GM23248 (cell line): ENCODE measurements around the gene CSF1R. TPM values are rescaled to one million over a fixed set of nuclear protein-coding genes. Genes with fewer than 3 reads are reported as not detected.

Experiments used
- DNase-seq: peaks from one replicate; pipeline ENCODE4 v3.0.0-alpha.2; 2015
- H2AFZ ChIP-seq: fragments of 200-600 bp; sonication (generic); 2 replicates; pipeline ENCODE4 v1.6.1; 2016; ENCODE audit warnings: antibody characterized with exemption
- H3F3A ChIP-seq: fragments of 200-600 bp; sonication (generic); 2 replicates; pipeline ENCODE4 v1.6.1; 2016; ENCODE audit warnings: mild to moderate bottlenecking, antibody characterized with exemption, mixed run types; ENCODE audit not compliant: insufficient read depth
- H3K27ac ChIP-seq: fragments of 200-600 bp; sonication (generic); 2 replicates; pipeline ENCODE4 v1.5.1; 2016; ENCODE audit warnings: mild to moderate bottlenecking
- H3K27me3 ChIP-seq: fragments of 200-600 bp; sonication (generic); replicated peaks from 2 replicates; pipeline ENCODE4 v1.6.1; 2016; ENCODE audit warnings: mild to moderate bottlenecking; ENCODE audit not compliant: insufficient read depth
- H3K36me3 ChIP-seq: fragments of 200-600 bp; sonication (generic); 2 replicates; pipeline ENCODE4 v1.6.1; 2016; ENCODE audit warnings: low read depth, mild to moderate bottlenecking
- H3K4me1 ChIP-seq: fragments of 200-600 bp; sonication (generic); 2 replicates; pipeline ENCODE4 v1.6.1; 2016; ENCODE audit warnings: mild to moderate bottlenecking; ENCODE audit not compliant: insufficient read depth
- H3K4me2 ChIP-seq: fragments of 200-600 bp; sonication (generic); one replicate; pipeline ENCODE4 v1.6.1; 2016; ENCODE audit warnings: mild to moderate bottlenecking; ENCODE audit not compliant: unreplicated experiment
- H3K4me3 ChIP-seq: fragments of 200-600 bp; sonication (generic); 2 replicates; pipeline ENCODE4 v1.5.1; 2016; ENCODE audit warnings: mild to moderate bottlenecking
- H3K79me2 ChIP-seq: fragments of 200-600 bp; sonication (generic); 2 replicates; pipeline ENCODE4 v1.6.1; 2016; ENCODE audit warnings: mild to moderate bottlenecking; ENCODE audit not compliant: insufficient read depth
- H3K9ac ChIP-seq: fragments of 200-600 bp; sonication (generic); 2 replicates; pipeline ENCODE4 v1.6.1; 2016; ENCODE audit warnings: mild to moderate bottlenecking
- H3K9me2 ChIP-seq: fragments of 200-600 bp; sonication (generic); 2 replicates; pipeline ENCODE4 v1.6.1; 2016; ENCODE audit warnings: mixed run types, mild to moderate bottlenecking, moderate library complexity; ENCODE audit not compliant: insufficient read depth
- H3K9me3 ChIP-seq: fragments of 200-600 bp; sonication (generic); one replicate; pipeline ENCODE4 v1.6.1; 2017; ENCODE audit warnings: low read depth
- H4K20me1 ChIP-seq: fragments of 200-600 bp; sonication (generic); 2 replicates; pipeline ENCODE4 v1.6.0; 2016; ENCODE audit not compliant: insufficient read depth
- EZH2 ChIP-seq: fragments of 200-600 bp; sonication (generic); IDR thresholded peaks from 2 replicates; pipeline ENCODE4 v1.6.1; 2018; ENCODE audit warnings: antibody characterized with exemption, mild to moderate bottlenecking; ENCODE audit not compliant: insufficient read depth, poor library complexity, severe bottlenecking
- EZH2phosphoT487 ChIP-seq: fragments of 200-600 bp; sonication (generic); IDR thresholded peaks from 2 replicates; pipeline ENCODE4 v1.6.1; 2018; ENCODE audit warnings: antibody characterized with exemption, moderate library complexity, mild to moderate bottlenecking, low read depth; ENCODE audit not compliant: insufficient read depth
- WGBS, 2 experiments: methylation state at CpG; one replicate each; pipeline ENCODE4 v1.1.6; 2015 to 2017; ENCODE audit warnings: low lambda C conversion rate in 2 of 2, low coverage in 1 of 2; ENCODE audit errors: missing lambda C conversion rate in 2 of 2; 5-methylcytosine and 5-hydroxymethylcytosine counted together
- in situ Hi-C: fragments of 300-500 bp; cut with MboI; formaldehyde crosslinking; loops from 2 replicates; pipeline ENCODE4 v1.15.0; 2020
- polyA plus RNA-seq: library from polyadenylated mRNA; unstranded; fragments of >200 nt; fragmentation: Nextera tagmentation; extraction: Ambion mirVana; gene quantifications from 2 replicates; pipeline ENCODE4 v1.2.1, GENCODE V29; 2016
- total RNA-seq: library from RNA; depleted of rRNA; stranded (reverse); fragments of >200 nt; shearing (Covaris generic); gene quantifications from 2 replicates; pipeline ENCODE4 v1.2.3, GENCODE V29; 2014

The CSF1R gene
- total and polyA plus RNA-seq, 2 experiments from 2014 or later, result 0.56 TPM; not detected in 1

- in situ Hi-C loops, result loop anchor here (25.0 kb wide), 1 partner anchor 280 kb away; no protein-coding TSS in a partner anchor
- peaks cover 29% of the 10 kb centered on the region for H3K4me1 ChIP-seq
- H3K79me2 ChIP-seq, result no peaks in the 10 kb centered on the region
- no peak overlapping the region for H2AFZ ChIP-seq
- no peak overlapping the region for H3K9ac ChIP-seq
- 89 to 92% methylated on average over 10 of the region's 10 CpGs for WGBS, 2 experiments
- no peak overlapping the region for H3K4me2 ChIP-seq
- no peaks in the 10 kb centered on the region for H3K27me3 ChIP-seq
- peaks cover 14% of the 10 kb centered on the region for H3K36me3 ChIP-seq
- DNase-seq, result peak; percentile 80
- no peak overlapping the region for H3K4me3 ChIP-seq
- TF ChIP-seq EZH2 (no peak), EZH2phosphoT487 (no peak)
- H3K27ac ChIP-seq, result peak overlapping the region; percentile 15; the same call in 1 of the 2 replicates
- H3K9me3 ChIP-seq, result no peaks in the 10 kb centered on the region
- H3K9me2 ChIP-seq, result no peaks in the 10 kb centered on the region
- no peaks in the 10 kb centered on the region for H4K20me1 ChIP-seq
- H3F3A ChIP-seq, result peaks cover 46% of the 10 kb centered on the region
Measured at GRCh38 chr5:150116667-150117400, 30.5 kb upstream of the CSF1R start.

GRCh38 chr5:150114773-150115408 is 28.5 kb upstream of the CSF1R start:
- WGBS, 2 experiments, result 76 to 77% methylated on average over 8 of the region's 8 CpGs
- Histone ChIP-seq H4K20me1 (no peaks in the 10 kb centered on the region), H3K36me3 (peaks cover 11% of the 10 kb centered on the region; the same call in 1 of the 2 replicates), H3K27me3 (no peaks in the 10 kb centered on the region), H3K4me2 (no peak overlapping the region), H3K9me2 (no peaks in the 10 kb centered on the region), H3K4me3 (no peak overlapping the region), H2AFZ (no peak overlapping the region), H3K9me3 (no peaks in the 10 kb centered on the region), H3K27ac (no peak overlapping the region), H3F3A (peaks cover 64% of the 10 kb centered on the region), H3K79me2 (no peaks in the 10 kb centered on the region), H3K4me1 (peaks cover 32% of the 10 kb centered on the region), H3K9ac (no peak overlapping the region)
- DNase-seq, result no peak
- in situ Hi-C loops, result loop anchor here (25.0 kb wide), 1 partner anchor 278 kb away; no protein-coding TSS in a partner anchor
- no peak for TF ChIP-seq EZH2phosphoT487
- TF ChIP-seq EZH2, result no peak

GRCh38 chr5:150114102-150114641 is 27.8 kb upstream of the CSF1R start:
- Histone ChIP-seq H3K79me2 (no peaks in the 10 kb centered on the region), H3K4me2 (no peak overlapping the region), H3K9me3 (no peaks in the 10 kb centered on the region), H2AFZ (no peak overlapping the region), H4K20me1 (no peaks in the 10 kb centered on the region), H3K27ac (peak overlapping the region; percentile 88; the same call in 1 of the 2 replicates), H3K36me3 (peaks cover 11% of the 10 kb centered on the region; the same call in 1 of the 2 replicates), H3K27me3 (no peaks in the 10 kb centered on the region), H3K9ac (peak overlapping the region; percentile 69; the same call in 1 of the 2 replicates), H3K4me3 (no peak overlapping the region), H3F3A (peaks cover 69% of the 10 kb centered on the region), H3K4me1 (peaks cover 32% of the 10 kb centered on the region), H3K9me2 (no peaks in the 10 kb centered on the region)
- 80 to 81% methylated on average over 11 to 12 of the region's 12 CpGs for WGBS, 2 experiments
- in situ Hi-C loops, result loop anchor here (25.0 kb wide), 1 partner anchor 277 kb away; no protein-coding TSS in a partner anchor
- no peak for DNase-seq
- TF ChIP-seq EZH2 (no peak), EZH2phosphoT487 (no peak)

DNA sequence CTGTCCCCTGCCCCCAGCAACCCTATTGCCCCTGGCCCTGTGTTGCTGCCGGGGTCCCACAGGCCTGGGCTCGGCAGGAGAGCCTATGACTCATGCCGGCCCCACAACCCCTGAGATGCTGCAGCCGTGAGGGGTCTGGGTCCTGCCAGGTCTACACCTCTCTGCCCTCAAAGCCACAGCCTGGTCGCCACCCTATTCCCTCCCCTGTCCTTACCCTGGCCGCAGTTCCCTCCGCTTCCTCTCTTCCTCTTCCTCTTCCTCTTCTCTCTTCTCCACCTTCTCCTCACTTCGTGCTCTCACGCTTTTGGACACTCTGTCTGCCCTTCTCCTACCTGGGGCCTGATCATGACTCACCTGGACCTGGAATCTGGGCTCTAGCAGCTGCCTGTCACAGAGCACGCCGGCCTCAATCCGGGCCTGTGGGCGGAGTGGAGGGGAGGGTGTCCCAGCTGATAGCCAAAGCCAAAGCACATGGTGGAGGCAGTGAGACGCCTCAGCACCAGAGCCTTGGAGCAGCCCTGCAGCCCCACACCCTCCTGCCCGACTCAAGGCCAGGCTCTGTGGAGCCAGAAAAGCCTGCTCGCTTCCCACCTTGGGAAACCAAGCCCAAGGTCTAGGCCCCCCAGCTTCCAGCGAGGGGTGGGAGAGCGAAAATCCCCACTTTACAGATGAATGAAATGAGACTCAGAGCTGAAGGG is 26.8 kb upstream of the CSF1R start:
- Histone ChIP-seq H3K4me3 (no peak overlapping the region), H4K20me1 (no peaks in the 10 kb centered on the region), H2AFZ (no peak overlapping the region), H3K4me2 (no peak overlapping the region), H3K9me3 (no peaks in the 10 kb centered on the region), H3F3A (peaks cover 67% of the 10 kb centered on the region), H3K4me1 (peaks cover 37% of the 10 kb centered on the region), H3K79me2 (no peaks in the 10 kb centered on the region), H3K9ac (peak overlapping the region; percentile 69), H3K9me2 (no peaks in the 10 kb centered on the region), H3K27ac (peak overlapping the region; percentile 88), H3K36me3 (0 out of 2 replicates have a peak, but pooled peaks cover 11% of the 10 kb centered on the region), H3K27me3 (no peaks in the 10 kb centered on the region)
- in situ Hi-C loops, result loop anchor here (25.0 kb wide), 1 partner anchor 276 kb away; no protein-coding TSS in a partner anchor
- DNase-seq, result peak; percentile 57
- 43 to 45% methylated on average over 18 of the region's 18 CpGs for WGBS, 2 experiments
- TF ChIP-seq EZH2 (no peak), EZH2phosphoT487 (no peak)
